ENCODE data around the gene HMGN5.

HMGN5 gene

GRCh38 chrX:81201671-81202455 is at the start of gene HMGN5, which contains the start of gene SH3BGRL:
HMGN5 (minus strand) TSS chrX:81201913; CDS start chrX:81121549, 80,364 bp downstream.
SH3BGRL (plus strand) TSS chrX:81202102; CDS start chrX:81202201, 99 bp downstream.
- DNase-seq, result peak; percentile 21

- no peak for DNase-seq
Observed at GRCh38 chrX:81241753-81242152, 40.0 kb upstream of the HMGN5 start.

GRCh38 chrX:81240701-81241331 is 39.1 kb upstream of the HMGN5 start:
- DNase-seq, result no peak

- DNase-seq, result no peak
Observed at GRCh38 chrX:81238166-81238565, 36.5 kb upstream of the HMGN5 start.

GRCh38 chrX:81237516-81237915 is 35.8 kb upstream of the HMGN5 start:
- DNase-seq, result no peak

- DNase-seq, result no peak
Observed at GRCh38 chrX:81232218-81232617, 30.5 kb upstream of the HMGN5 start.

GRCh38 chrX:81231476-81231875 is 29.8 kb upstream of the HMGN5 start:
- DNase-seq, result no peak

- no peak for DNase-seq
Observed at GRCh38 chrX:81229901-81230300, 28.2 kb upstream of the HMGN5 start.

- DNase-seq, result no peak
Observed at GRCh38 chrX:81229229-81229628, 27.5 kb upstream of the HMGN5 start.

- DNase-seq, result no peak
Observed at GRCh38 chrX:81215685-81216084, 14.0 kb upstream of the HMGN5 start.

GRCh38 chrX:81208916-81209315 is 7.2 kb upstream of the HMGN5 start:
- no peak for DNase-seq

- DNase-seq, result no peak
Observed at GRCh38 chrX:81206476-81206875, 4.8 kb upstream of the HMGN5 start.

GRCh38 chrX:81205551-81205950 is 3.8 kb upstream of the HMGN5 start:
- no peak for DNase-seq

- no peak for DNase-seq
Observed at GRCh38 chrX:81202943-81203342, 1.2 kb upstream of the HMGN5 start.

GRCh38 chrX:81202456-81202819 is 725 bp upstream of the HMGN5 start:
- no peak for DNase-seq

- DNase-seq, result no peak
Observed at GRCh38 chrX:81201071-81201470, 642 bp downstream of the HMGN5 start.

- peak; percentile 2 for DNase-seq
Observed at GRCh38 chrX:81195712-81196111, 6.0 kb downstream of the HMGN5 start.

GRCh38 chrX:81195259-81195658 is 6.5 kb downstream of the HMGN5 start:
- DNase-seq, result no peak

GRCh38 chrX:81174286-81174685 is 27.4 kb downstream of the HMGN5 start:
- DNase-seq, result no peak

GRCh38 chrX:81168391-81168790 is 33.3 kb downstream of the HMGN5 start:
- DNase-seq, result no peak

GRCh38 chrX:81121513-81122363 is 80.0 kb downstream of the HMGN5 start:
- peak; percentile 84 for DNase-seq

GRCh38 chrX:81120936-81121371 is 80.8 kb downstream of the HMGN5 start:
- peak; percentile 7 for DNase-seq

GRCh38 chrX:81120258-81120935 is 81.3 kb downstream of the HMGN5 start:
- no peak for DNase-seq

Measured in NCI-H446 treated with DMSO at 0.1 percent for 48 hours (cell line).